ENCODE results near the gene DPY19L2.
"Not testable (repeated sequence)": the region's sequence is repeated elsewhere in the genome, so short reads cannot be mapped to it uniquely, and the experiment has no call there.

DNA sequence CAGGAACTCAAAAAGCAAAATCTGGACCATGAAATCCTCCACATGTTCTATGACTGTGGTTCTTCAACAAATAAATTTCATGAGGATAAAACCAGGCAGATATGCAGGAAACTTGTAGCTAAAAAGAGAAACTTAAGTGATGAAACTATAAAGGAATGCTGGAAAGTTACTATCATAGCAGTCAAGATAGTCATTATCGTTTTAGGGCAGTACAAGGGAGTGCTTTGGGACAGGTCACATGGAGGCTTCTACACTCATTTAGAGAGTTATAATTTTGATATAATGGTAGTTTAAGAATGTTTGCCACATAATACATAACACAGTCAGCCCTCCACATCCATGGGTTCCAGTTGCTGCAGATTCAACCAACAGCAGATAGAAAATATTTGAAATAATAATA is 52.7 kb downstream of the DPY19L2 start:
- TF ChIP-seq, protein P1, sequence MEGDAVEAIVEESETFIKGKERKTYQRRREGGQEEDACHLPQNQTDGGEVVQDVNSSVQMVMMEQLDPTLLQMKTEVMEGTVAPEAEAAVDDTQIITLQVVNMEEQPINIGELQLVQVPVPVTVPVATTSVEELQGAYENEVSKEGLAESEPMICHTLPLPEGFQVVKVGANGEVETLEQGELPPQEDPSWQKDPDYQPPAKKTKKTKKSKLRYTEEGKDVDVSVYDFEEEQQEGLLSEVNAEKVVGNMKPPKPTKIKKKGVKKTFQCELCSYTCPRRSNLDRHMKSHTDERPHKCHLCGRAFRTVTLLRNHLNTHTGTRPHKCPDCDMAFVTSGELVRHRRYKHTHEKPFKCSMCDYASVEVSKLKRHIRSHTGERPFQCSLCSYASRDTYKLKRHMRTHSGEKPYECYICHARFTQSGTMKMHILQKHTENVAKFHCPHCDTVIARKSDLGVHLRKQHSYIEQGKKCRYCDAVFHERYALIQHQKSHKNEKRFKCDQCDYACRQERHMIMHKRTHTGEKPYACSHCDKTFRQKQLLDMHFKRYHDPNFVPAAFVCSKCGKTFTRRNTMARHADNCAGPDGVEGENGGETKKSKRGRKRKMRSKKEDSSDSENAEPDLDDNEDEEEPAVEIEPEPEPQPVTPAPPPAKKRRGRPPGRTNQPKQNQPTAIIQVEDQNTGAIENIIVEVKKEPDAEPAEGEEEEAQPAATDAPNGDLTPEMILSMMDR (IDR thresholded peaks at IDR 0.05), result not testable (repeated sequence)
- TF ChIP-seq EZH2, EZH2phosphoT487 (IDR thresholded peaks at IDR 0.05): not testable (repeated sequence)

Measured in neural progenitor cell (in vitro differentiated cells).